ENCODE results near the gene SRRM4.

The SRRM4 gene

DNA sequence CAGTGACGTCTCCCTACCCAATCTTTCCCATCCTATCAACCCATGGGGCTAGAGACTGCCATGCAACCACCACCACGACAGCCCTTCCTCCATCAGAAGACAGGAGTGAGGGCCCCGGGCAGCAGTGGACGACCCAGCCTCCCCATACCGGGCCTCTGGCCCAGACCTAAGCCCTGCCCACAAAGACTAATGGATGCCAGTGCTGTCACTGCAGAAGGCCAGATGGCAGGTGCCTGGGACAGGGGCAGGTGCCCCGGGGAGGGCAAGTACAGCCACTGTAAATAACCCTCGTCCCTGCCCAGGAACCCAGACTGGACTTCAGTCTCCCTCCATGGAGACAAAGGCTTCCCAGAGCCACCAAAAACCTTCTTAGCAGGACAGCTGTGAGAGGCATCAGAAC lies 177.1 kb downstream of the SRRM4 start:
- in situ Hi-C loops (cut with MboI; ENCODE audit: low sequenced_read_pairs) = no loop called here

DNA sequence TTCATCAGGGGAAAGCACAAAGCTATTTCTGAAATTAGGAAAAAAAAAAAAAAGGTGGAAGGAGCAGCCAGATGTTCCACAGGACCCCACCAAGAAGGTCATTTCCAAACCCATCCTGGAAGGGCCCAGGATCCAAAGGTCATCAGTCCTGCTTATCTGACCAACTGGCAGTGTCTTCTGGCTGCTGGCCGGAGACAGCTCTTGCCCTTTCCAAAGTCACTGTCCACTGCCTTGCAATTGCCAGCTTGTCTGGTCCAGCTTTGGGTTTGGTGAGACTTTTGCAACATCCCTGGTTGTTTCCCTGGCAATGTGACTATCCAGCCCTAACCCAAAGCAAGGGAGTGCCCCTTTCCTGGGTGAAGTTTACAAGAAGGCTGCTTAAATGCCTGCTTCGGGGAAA lies 178.5 kb downstream of the SRRM4 start:
- in situ Hi-C loops (cut with MboI; ENCODE audit: low sequenced_read_pairs) = no loop called here

GRCh38 chr12:119167902-119168301 lies 186.6 kb downstream of the SRRM4 start:
- in situ Hi-C loops (cut with MboI; ENCODE audit: low sequenced_read_pairs) = no loop called here

GRCh38 chr12:119168721-119169120 lies 187.4 kb downstream of the SRRM4 start:
- in situ Hi-C loops (cut with MboI; ENCODE audit: low sequenced_read_pairs) = no loop called here

DNA sequence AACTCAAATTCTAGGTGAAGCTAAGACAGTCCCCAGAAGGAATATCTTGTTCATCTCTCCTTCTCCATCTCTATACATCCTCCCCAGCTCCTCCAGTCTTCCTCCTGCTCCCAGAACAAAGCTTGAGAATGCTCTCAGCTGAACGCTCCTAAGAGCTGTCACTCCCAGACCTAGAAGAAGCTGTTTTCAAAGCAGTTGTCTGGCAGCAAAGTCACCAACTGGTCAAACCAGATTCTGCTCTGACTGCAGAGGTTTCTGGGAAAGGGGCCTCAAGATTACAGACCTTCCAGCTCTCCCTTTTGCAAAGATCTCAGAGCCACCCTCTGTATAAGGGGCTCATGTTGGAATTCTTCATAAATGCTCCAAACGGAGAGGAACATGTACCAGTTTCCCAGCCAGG lies 187.8 kb downstream of the SRRM4 start:
- in situ Hi-C loops (cut with MboI; ENCODE audit: low sequenced_read_pairs) = no loop called here

GRCh38 chr12:119171291-119171690 lies 189.9 kb downstream of the SRRM4 start:
- in situ Hi-C loops (cut with MboI; ENCODE audit: low sequenced_read_pairs) = no loop called here

GRCh38 chr12:119171691-119172425 lies 190.5 kb downstream of the SRRM4 start:
- in situ Hi-C loops (cut with MboI; ENCODE audit: low sequenced_read_pairs) = no loop called here

DNA sequence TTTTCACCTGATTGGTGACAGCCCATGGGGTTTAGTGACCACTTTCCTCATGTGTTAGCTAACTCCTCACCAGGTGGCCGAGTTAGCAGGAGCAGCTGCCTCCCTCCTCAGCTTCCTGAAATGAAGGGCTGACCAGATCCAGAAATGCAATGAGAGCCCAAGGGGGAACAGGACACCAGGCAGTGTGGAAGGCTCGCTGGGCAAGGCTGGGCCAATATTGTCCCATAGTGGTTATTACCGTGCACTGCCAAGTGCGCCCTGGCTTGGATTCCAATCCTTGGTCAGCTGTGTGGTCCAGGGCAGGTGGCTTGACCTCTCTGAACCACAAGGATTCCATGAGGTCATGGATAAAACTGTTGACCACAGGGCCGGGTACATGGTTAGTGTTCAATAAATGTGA lies 193.7 kb downstream of the SRRM4 start:
- in situ Hi-C loops (cut with MboI; ENCODE audit: low sequenced_read_pairs) = no loop called here

GRCh38 chr12:119176267-119177055 lies 195.1 kb downstream of the SRRM4 start:
- in situ Hi-C loops (cut with MboI; ENCODE audit: low sequenced_read_pairs) = no loop called here

DNA sequence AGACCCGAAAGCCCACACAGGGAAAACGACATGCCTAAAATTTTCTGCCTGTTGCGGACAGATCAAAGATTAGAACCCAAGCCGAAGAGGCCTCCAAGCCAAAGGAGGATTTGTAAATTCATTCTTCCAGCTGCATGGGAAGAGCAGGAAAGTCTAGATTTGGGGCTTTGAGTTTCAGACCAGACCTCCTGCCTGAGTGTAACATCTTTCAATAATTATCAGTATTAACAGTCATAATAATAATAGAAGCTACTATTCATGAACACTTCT lies 195.7 kb downstream of the SRRM4 start:
- in situ Hi-C loops (cut with MboI; ENCODE audit: low sequenced_read_pairs) = no loop called here

DNA sequence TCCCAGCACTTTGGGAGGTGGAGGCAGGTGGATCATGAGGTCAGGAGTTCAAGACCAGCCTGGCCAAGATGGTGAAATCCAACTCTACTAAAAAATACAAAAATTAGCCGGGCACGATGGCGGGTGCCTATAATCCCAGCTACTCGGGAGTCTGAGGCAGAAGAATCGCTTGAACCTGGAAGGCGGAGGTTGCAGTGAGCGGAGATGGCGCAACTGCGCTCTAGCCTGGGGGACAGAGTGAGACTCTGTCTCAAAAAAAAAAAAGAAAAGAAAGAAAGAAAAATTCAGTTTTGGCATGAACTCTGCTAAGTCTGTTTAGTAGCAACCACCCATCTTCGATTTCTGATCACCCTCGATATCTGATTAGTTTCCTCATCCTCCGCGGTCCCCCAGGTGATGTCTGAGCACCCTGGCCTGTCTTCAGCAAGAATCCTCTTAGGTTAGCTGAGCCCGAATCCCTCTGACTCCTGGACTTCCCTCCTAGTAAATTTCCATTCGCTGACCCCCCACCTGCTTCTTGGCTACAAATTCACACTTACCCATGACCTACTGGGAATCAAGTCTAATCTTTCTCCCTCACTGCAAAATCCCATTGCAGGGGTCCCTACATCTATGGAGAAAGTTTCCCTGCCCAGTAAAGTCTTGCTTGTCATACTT lies 196.5 kb downstream of the SRRM4 start:
- in situ Hi-C loops (cut with MboI; ENCODE audit: low sequenced_read_pairs) = no loop called here

GRCh38 chr12:119178544-119179334 lies 197.4 kb downstream of the SRRM4 start, which contains the start of gene HSPB8:
Gene HSPB8 (plus strand): TSS chr12:119178931. CDS start chr12:119179313, 382 bp downstream.
- in situ Hi-C loops (cut with MboI; ENCODE audit: low sequenced_read_pairs) = no loop called here

DNA sequence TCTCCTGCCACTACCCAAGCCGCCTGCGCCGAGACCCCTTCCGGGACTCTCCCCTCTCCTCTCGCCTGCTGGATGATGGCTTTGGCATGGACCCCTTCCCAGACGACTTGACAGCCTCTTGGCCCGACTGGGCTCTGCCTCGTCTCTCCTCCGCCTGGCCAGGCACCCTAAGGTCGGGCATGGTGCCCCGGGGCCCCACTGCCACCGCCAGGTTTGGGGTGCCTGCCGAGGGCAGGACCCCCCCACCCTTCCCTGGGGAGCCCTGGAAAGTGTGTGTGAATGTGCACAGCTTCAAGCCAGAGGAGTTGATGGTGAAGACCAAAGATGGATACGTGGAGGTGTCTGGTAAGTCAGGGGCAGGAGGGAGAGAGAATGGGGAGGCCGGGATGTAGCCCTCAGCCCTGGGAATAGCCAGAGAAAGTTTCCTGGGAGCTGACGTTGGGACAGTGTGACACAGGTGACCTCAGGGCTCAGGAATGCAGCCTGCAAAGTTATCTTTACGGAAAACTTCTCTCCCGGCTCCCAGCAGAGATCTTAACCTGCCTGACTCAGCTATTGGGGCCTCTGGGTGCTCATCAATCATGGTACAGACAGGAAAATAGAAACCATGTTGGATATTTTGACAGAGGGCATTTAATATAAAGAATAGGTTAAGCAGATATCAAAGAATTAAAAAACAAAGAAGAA lies 198.1 kb downstream of the SRRM4 start:
- in situ Hi-C loops (cut with MboI; ENCODE audit: low sequenced_read_pairs) = no loop called here

GRCh38 chr12:119180380-119181040 lies 199.2 kb downstream of the SRRM4 start:
- in situ Hi-C loops (cut with MboI; ENCODE audit: low sequenced_read_pairs) = no loop called here

GRCh38 chr12:119181202-119181601 lies 199.9 kb downstream of the SRRM4 start:
- in situ Hi-C loops (cut with MboI; ENCODE audit: low sequenced_read_pairs) = no loop called here

DNA sequence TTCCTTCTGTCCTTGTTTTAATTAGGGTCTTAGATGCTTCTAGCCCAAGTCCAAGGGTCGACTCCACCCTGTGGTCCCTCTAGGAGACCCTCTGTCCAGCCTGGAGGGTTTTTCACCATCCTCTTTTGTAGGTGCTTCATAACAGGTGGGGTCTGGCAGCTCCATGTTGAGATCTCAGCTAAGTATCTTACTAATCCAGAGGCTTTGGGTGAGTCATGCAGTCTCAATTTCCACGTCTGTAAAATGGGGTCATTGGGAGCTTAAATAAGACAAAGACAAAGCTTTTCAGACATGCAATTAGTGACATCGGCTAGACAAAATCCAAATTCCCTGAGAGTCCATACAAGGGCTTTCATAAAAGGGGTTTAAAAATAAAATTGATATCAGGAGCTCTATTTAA lies 200.6 kb downstream of the SRRM4 start:
- in situ Hi-C loops (cut with MboI; ENCODE audit: low sequenced_read_pairs) = no loop called here

DNA sequence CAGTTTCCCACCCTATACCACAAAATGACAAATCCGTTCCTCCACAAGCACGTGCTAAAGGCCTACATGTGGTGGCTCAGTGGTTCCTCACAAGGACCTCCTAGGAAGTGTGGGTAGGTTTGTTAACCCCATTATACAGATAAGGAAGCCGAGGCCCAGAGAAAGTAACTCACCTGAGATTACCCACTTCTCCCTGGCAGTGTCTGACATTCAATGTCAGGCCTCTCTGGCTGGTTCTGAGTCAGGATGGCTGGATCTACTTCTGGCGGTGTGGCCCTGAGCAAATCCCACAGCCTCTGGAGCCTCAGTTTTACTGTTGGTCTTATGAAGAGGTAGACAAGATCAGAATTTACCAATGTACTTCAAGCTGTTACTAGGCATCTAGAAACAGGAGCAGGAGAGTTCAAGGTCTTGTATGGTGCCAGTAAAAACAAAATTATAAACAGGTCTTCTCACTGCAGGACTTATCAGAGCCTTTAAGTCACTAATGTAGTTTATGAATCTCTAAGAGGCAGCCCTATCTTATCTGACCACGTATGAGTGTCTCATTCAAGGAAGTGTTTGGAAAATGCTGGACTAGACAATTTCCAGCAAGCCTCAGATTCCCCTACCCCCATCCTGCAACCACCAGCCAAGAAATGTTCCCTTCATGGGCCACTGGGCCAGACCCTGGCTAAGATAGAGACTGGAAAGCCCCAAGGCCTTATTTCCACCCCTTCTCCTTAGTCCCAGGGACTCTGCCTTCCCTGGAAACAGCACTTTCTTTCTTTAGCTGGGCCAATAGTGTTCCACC lies 201.6 kb downstream of the SRRM4 start:
- in situ Hi-C loops (cut with MboI; ENCODE audit: low sequenced_read_pairs) = no loop called here

GRCh38 chr12:119183942-119184695 lies 202.8 kb downstream of the SRRM4 start:
- in situ Hi-C loops (cut with MboI; ENCODE audit: low sequenced_read_pairs) = no loop called here

GRCh38 chr12:119195256-119195655 lies 213.9 kb downstream of the SRRM4 start:
- in situ Hi-C loops (cut with MboI; ENCODE audit: low sequenced_read_pairs) = no loop called here
